PC-3 (cell line): ENCODE measurements around the gene BCL2L13. TPM values are rescaled to one million over a fixed set of nuclear protein-coding genes. Genes with fewer than 3 reads are reported as not detected.

Source experiments
- ATAC-seq: fragments of 200-7000 bp; cut with Tn5 transposase; 2 replicates; pipeline ENCODE4 v1.9.1; 2020; ENCODE audit warnings: mild to moderate bottlenecking, moderate library complexity
- BruUV-seq: library from RNA; stranded (reverse); fragments of 400-500 nt; replicated peaks from 2 replicates; lab custom pipeline; 2021; lab: Mats Ljungman, UMichigan
- CTCF ChIA-PET: fragments of 300-600 bp; sonication (Branson Sonifier 250); formaldehyde crosslinking; loops from one replicate; lab custom pipeline; 2022; ENCODE audit warnings: antibody characterized with exemption; lab: Charles Lee
- POLR2A ChIA-PET: fragments of 300-600 bp; sonication (Branson Sonifier 250); formaldehyde crosslinking; loops from one replicate; lab custom pipeline; 2022; ENCODE audit warnings: antibody characterized with exemption; ENCODE audit not compliant: unreplicated experiment; lab: Charles Lee
- DNase-seq: peaks from one replicate; pipeline ENCODE4 v3.0.0-alpha.2; 2015
- H2AFZ ChIP-seq: fragments of 300-600 bp; sonication (generic); 2 replicates; pipeline ENCODE4 v1.6.0; 2016; ENCODE audit warnings: antibody characterized with exemption, low read length
- H3F3A ChIP-seq: fragments of 300-600 bp; sonication (generic); one replicate; pipeline ENCODE4 v1.6.0; 2017; ENCODE audit warnings: antibody characterized with exemption, low read length, control low read depth, mild to moderate bottlenecking; ENCODE audit not compliant: unreplicated experiment
- H3K27ac ChIP-seq: fragments of 300-600 bp; sonication (generic); 2 replicates; pipeline ENCODE4 v1.5.1; 2016; ENCODE audit warnings: mild to moderate bottlenecking, low read length
- H3K27me3 ChIP-seq: fragments of 300-600 bp; sonication (generic); 2 replicates; pipeline ENCODE4 v1.6.1; 2016; ENCODE audit warnings: low read length, mixed read lengths
- H3K36me3 ChIP-seq: fragments of 300-600 bp; sonication (generic); 2 replicates; pipeline ENCODE4 v1.6.1; 2016; ENCODE audit warnings: low read depth, mixed run types, low read length, mixed read lengths
- H3K4me1 ChIP-seq: fragments of 300-600 bp; sonication (generic); 2 replicates; pipeline ENCODE4 v1.5.1; 2016; ENCODE audit warnings: low read length; ENCODE audit not compliant: insufficient read depth
- H3K4me2 ChIP-seq: fragments of 300-600 bp; sonication (generic); 2 replicates; pipeline ENCODE4 v1.6.0; 2016; ENCODE audit warnings: low read length
- H3K4me3 ChIP-seq: fragments of 300-600 bp; sonication (generic); 2 replicates; pipeline ENCODE4 v1.5.1; 2016; ENCODE audit warnings: mild to moderate bottlenecking, low read length, mixed read lengths
- H3K79me2 ChIP-seq: fragments of 300-600 bp; sonication (generic); 2 replicates; pipeline ENCODE4 v1.6.1; 2017; ENCODE audit warnings: low read length, mixed read lengths
- H3K9ac ChIP-seq: fragments of 300-600 bp; sonication (generic); 2 replicates; pipeline ENCODE4 v1.6.0; 2016; ENCODE audit warnings: mild to moderate bottlenecking, low read length
- H3K9me2 ChIP-seq: fragments of 300-600 bp; sonication (generic); replicated peaks from 2 replicates; pipeline ENCODE4 v1.6.1; 2016; ENCODE audit warnings: mixed run types, low read length, mixed read lengths
- H3K9me3 ChIP-seq: fragments of 300-600 bp; sonication (generic); 2 replicates; pipeline ENCODE4 v1.6.1; 2016; ENCODE audit warnings: low read length, mixed read lengths
- H4K20me1 ChIP-seq: fragments of 300-600 bp; sonication (generic); 2 replicates; pipeline ENCODE4 v1.6.1; 2016; ENCODE audit warnings: low read length, mixed read lengths
- CTCF ChIP-seq: fragments of 300-600 bp; sonication (generic); conservative IDR thresholded peaks from 2 replicates; pipeline ENCODE4 v1.5.1; 2017; ENCODE audit warnings: antibody characterized with exemption, low read depth, mild to moderate bottlenecking, low read length
- EZH2 ChIP-seq: fragments of 300-600 bp; sonication (generic); IDR thresholded peaks from one replicate; pipeline ENCODE4 v1.6.1; 2017; ENCODE audit warnings: antibody characterized with exemption, mild to moderate bottlenecking, low read length; ENCODE audit not compliant: unreplicated experiment
- EZH2phosphoT487 ChIP-seq: fragments of 300-600 bp; sonication (generic); IDR thresholded peaks from 2 replicates; pipeline ENCODE4 v1.6.1; 2018; ENCODE audit warnings: mild to moderate bottlenecking, antibody characterized with exemption, low read length, borderline replicate concordance
- intact Hi-C: fragments of 100-400 bp; cut with micrococcal nuclease; formaldehyde crosslinking; loops from 2 replicates; pipeline ENCODE4 v1.9.0; 2023
- total RNA-seq: library from RNA; depleted of rRNA; stranded (reverse); fragments of >200 nt; gene quantifications from 2 replicates; pipeline ENCODE4 v1.2.3, GENCODE V29; 2014

The BCL2L13 gene
- total RNA-seq, 1 experiment from 2014 or later, result 31.3 TPM

GRCh38 chr22:17773606-17774205 lies 135.1 kb downstream of the BCL2L13 start:
- no peaks in the 10 kb centered on the region for H3K9me3 ChIP-seq
- no peaks in the 10 kb centered on the region for H4K20me1 ChIP-seq
- no peak for TF ChIP-seq EZH2
- TF ChIP-seq CTCF, result no peak
- no peak for TF ChIP-seq EZH2phosphoT487
- H3K27ac ChIP-seq, result no peak overlapping the region
- ChIA-PET CTCF (no interaction called here), POLR2A (no interaction called here)
- BruUV-seq, result no TSS peak
- H3K79me2 ChIP-seq, result peaks cover 40% of the 10 kb centered on the region
- H2AFZ ChIP-seq, result peak overlapping the region; percentile 57
- H3F3A ChIP-seq, result no peaks in the 10 kb centered on the region
- H3K4me3 ChIP-seq, result peak overlapping the region; percentile 81
- peak overlapping the region; percentile 99 for H3K4me2 ChIP-seq
- ATAC-seq (peak; percentile 73), DNase-seq (peak; percentile 47)
- peaks cover 19% of the 10 kb centered on the region for H3K4me1 ChIP-seq
- H3K9me2 ChIP-seq, result no peaks in the 10 kb centered on the region
- H3K9ac ChIP-seq, result peak overlapping the region; percentile 58
- no peaks in the 10 kb centered on the region for H3K36me3 ChIP-seq
- H3K27me3 ChIP-seq, result no peaks in the 10 kb centered on the region
- intact Hi-C loops, result no loop called here

GRCh38 chr22:17774206-17774925 lies 135.8 kb downstream of the BCL2L13 start, which contains the start of gene BID:
TSS of gene BID (minus strand) at chr22:17774469. CDS start at chr22:17750116, 24,353 bp downstream.
- peak within 1 kb of the TSS; percentile 81 for H3K4me3 ChIP-seq
- no TSS peak for BruUV-seq
- H3K9me3 ChIP-seq, result no peaks in the 10 kb centered on the region
- no peaks in the 10 kb centered on the region for H3K27me3 ChIP-seq
- intact Hi-C loops, result no loop called here
- ChIA-PET CTCF (no interaction called here), POLR2A (no interaction called here)
- H3K9me2 ChIP-seq, result no peaks in the 10 kb centered on the region
- H3K36me3 ChIP-seq, result no peaks in the 10 kb centered on the region
- ATAC-seq (peak; percentile 41), DNase-seq (peak; percentile 16)
- peak within 1 kb of the TSS; percentile 79 for H2AFZ ChIP-seq
- no peaks in the 10 kb centered on the region for H3F3A ChIP-seq
- peaks cover 19% of the 10 kb centered on the region for H3K4me1 ChIP-seq
- no peaks in the 10 kb centered on the region for H4K20me1 ChIP-seq
- no peak within 1 kb of the TSS for H3K27ac ChIP-seq
- peak within 1 kb of the TSS; percentile 58 for H3K9ac ChIP-seq
- H3K4me2 ChIP-seq, result peak within 1 kb of the TSS; percentile 99
- TF ChIP-seq EZH2 (no peak), EZH2phosphoT487 (no peak), CTCF (no peak)
- peaks cover 36% of the 10 kb centered on the region for H3K79me2 ChIP-seq
